SU-DHL-6 (cell line): ENCODE measurements around the gene FAM3D.

Experiments
- H2AFZ ChIP-seq: fragments of 200-600 bp; sonication (generic); 2 replicates; pipeline ENCODE4 v1.6.1; 2014; ENCODE audit warnings: low read depth, mild to moderate bottlenecking, moderate library complexity, mixed read lengths, antibody characterized with exemption, low read length; ENCODE audit not compliant: severe bottlenecking
- H3F3A ChIP-seq: fragments of 200-600 bp; shearing (Covaris generic); 2 replicates; pipeline ENCODE4 v1.6.0; 2016; ENCODE audit warnings: antibody characterized with exemption, mild to moderate bottlenecking; ENCODE audit not compliant: insufficient read depth
- H3K27ac ChIP-seq: fragments of 200-600 bp; sonication (generic); 2 replicates; pipeline ENCODE4 v1.5.1; 2016; ENCODE audit warnings: low read depth, mild to moderate bottlenecking, low read length, moderate library complexity, mixed read lengths
- H3K27me3 ChIP-seq: fragments of 200-600 bp; sonication (generic), shearing (Covaris generic); 2 replicates; pipeline ENCODE4 v1.6.0; 2014; ENCODE audit warnings: mild to moderate bottlenecking, low read length
- H3K36me3 ChIP-seq: fragments of 200-600 bp; sonication (generic); 2 replicates; pipeline ENCODE4 v1.6.1; 2014; ENCODE audit warnings: mild to moderate bottlenecking, low read length, mixed read lengths
- H3K4me2 ChIP-seq: fragments of 300-600, 200-600 bp; shearing (Covaris generic), sonication (generic); 2 replicates; pipeline ENCODE4 v1.6.0; 2014; ENCODE audit warnings: low read length, low read depth, mild to moderate bottlenecking; ENCODE audit not compliant: poor library complexity, severe bottlenecking
- H3K4me3 ChIP-seq: fragments of 200-600 bp; sonication (generic); 2 replicates; pipeline ENCODE4 v1.5.1; 2014; ENCODE audit warnings: antibody characterized with exemption, low read length, mild to moderate bottlenecking, mixed read lengths; ENCODE audit not compliant: insufficient read depth, poor library complexity, severe bottlenecking
- H3K79me2 ChIP-seq: fragments of 200-600 bp; sonication (generic); 2 replicates; pipeline ENCODE4 v1.6.1; 2014; ENCODE audit warnings: mild to moderate bottlenecking, low read length, moderate library complexity; ENCODE audit not compliant: insufficient read depth
- H3K9ac ChIP-seq: fragments of 200-600 bp; sonication (generic); 2 replicates; pipeline ENCODE4 v1.7.0; 2014; ENCODE audit warnings: mild to moderate bottlenecking, low read length
- H3K9me2 ChIP-seq: fragments of 200-600 bp; sonication (generic); replicated peaks from 2 replicates; pipeline ENCODE4 v1.6.1; 2014; ENCODE audit warnings: low read length; ENCODE audit not compliant: insufficient read depth
- H3K9me3 ChIP-seq: fragments of 200-600 bp; sonication (generic); 2 replicates; pipeline ENCODE4 v1.6.1; 2014; ENCODE audit warnings: low read length, mixed read lengths; ENCODE audit not compliant: insufficient read depth
- H4K20me1 ChIP-seq: fragments of 200-600 bp; sonication (generic); 2 replicates; pipeline ENCODE4 v1.6.1; 2014; ENCODE audit warnings: low read depth, mild to moderate bottlenecking, antibody characterized with exemption, low read length, moderate library complexity, mixed read lengths
- EZH2phosphoT487 ChIP-seq: fragments of 200-600 bp; sonication (generic), shearing (Covaris generic); conservative IDR thresholded peaks from 2 replicates; pipeline ENCODE4 v1.6.1; 2018; ENCODE audit warnings: mild to moderate bottlenecking, antibody characterized with exemption, low read length, moderate library complexity, mixed read lengths
- TF ChIP-seq, protein P1 (sequence below): fragments of 200-600 bp; sonication (generic); IDR thresholded peaks from one replicate; pipeline ENCODE4 v1.5.1; 2017; ENCODE audit warnings: antibody characterized with exemption, mild to moderate bottlenecking, low read length, moderate library complexity; ENCODE audit not compliant: insufficient read depth, poor library complexity, severe bottlenecking

The FAM3D gene

DNA sequence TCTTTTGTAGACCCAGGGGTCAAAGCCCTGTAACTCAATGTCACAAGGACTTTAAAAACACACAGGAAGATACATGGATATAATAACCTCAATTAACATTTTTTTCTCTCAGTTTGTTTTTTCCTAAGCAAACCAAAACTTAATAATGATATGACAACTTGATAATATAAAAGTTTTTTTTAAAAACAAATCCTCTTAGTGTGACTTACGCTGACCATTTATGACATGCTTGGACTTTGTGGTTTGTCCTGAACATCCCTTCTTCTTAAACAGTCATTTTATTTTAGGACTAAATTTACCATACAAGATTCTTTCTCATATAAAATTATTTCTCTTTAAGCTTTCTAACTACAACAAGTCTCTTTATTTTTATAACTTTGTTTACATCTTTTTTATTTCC is 25.4 kb upstream of the FAM3D start:
- Histone ChIP-seq H4K20me1 (no peaks in the 10 kb centered on the region), H3K4me2 (no peak overlapping the region), H3K27me3 (no peaks in the 10 kb centered on the region), H3K9me3 (peaks cover 13% of the 10 kb centered on the region; the same call in 1 of the 2 replicates), H3F3A (no peaks in the 10 kb centered on the region), H3K9ac (no peak overlapping the region), H3K36me3 (no peaks in the 10 kb centered on the region), H3K27ac (no peak overlapping the region), H3K79me2 (no peaks in the 10 kb centered on the region), H2AFZ (no peak overlapping the region), H3K4me3 (no peak overlapping the region), H3K9me2 (no peaks in the 10 kb centered on the region)
- no peak for TF ChIP-seq EZH2phosphoT487
- TF ChIP-seq, protein P1, sequence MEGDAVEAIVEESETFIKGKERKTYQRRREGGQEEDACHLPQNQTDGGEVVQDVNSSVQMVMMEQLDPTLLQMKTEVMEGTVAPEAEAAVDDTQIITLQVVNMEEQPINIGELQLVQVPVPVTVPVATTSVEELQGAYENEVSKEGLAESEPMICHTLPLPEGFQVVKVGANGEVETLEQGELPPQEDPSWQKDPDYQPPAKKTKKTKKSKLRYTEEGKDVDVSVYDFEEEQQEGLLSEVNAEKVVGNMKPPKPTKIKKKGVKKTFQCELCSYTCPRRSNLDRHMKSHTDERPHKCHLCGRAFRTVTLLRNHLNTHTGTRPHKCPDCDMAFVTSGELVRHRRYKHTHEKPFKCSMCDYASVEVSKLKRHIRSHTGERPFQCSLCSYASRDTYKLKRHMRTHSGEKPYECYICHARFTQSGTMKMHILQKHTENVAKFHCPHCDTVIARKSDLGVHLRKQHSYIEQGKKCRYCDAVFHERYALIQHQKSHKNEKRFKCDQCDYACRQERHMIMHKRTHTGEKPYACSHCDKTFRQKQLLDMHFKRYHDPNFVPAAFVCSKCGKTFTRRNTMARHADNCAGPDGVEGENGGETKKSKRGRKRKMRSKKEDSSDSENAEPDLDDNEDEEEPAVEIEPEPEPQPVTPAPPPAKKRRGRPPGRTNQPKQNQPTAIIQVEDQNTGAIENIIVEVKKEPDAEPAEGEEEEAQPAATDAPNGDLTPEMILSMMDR, result no peak

DNA sequence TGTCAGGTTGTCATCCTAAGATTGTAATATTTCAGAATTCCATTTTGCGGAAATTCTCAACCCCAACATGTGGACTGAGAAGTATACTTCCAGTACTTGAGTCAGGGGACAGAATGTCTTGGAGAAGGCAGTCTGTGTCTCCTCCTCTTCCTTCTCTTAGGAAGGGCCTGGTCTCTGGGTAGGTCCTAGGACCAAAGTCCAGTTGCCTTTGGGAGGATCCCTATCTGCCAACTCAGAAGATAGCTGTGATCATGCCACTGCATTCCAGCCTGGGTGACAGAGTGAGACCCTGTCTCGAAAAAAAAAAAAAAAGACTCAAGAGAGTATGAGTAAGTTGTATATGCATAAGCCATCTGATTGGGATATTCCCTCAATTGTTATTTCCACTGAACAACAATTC is 23.9 kb upstream of the FAM3D start:
- no peak for TF ChIP-seq EZH2phosphoT487
- TF ChIP-seq, protein P1, result no peak
- Histone ChIP-seq H3K79me2 (no peaks in the 10 kb centered on the region), H4K20me1 (no peaks in the 10 kb centered on the region), H3K27ac (no peak overlapping the region), H3K9ac (no peak overlapping the region), H3K27me3 (no peaks in the 10 kb centered on the region), H3K9me2 (no peaks in the 10 kb centered on the region), H3F3A (no peaks in the 10 kb centered on the region), H3K36me3 (no peaks in the 10 kb centered on the region), H3K4me3 (no peak overlapping the region), H3K4me2 (no peak overlapping the region), H2AFZ (no peak overlapping the region), H3K9me3 (peaks cover 13% of the 10 kb centered on the region; the same call in 1 of the 2 replicates)

DNA sequence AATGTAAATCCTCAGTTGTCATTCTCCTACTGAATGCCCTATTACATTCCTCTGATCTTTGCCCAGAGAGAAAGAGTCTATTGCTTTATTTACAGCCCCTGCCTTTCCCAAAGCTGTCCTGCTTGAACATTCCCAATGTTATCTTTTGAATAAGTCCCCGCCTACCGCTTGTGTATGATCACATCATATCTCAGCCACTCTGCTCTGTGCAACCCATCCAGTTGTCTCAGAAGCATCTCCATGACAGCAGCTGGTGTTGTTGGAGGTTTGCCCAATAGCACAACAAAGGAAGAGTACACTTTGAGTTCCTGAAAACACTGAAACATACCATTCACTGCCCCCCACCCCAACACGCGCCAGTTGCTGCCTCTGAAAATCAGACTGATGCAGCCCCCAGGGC is 22.0 kb upstream of the FAM3D start:
- H4K20me1 ChIP-seq, result no peaks in the 10 kb centered on the region

More for the DNA sequence above, 22.0 kb upstream of the FAM3D start:
- H3K36me3 ChIP-seq, result no peaks in the 10 kb centered on the region
- H3K4me2 ChIP-seq, result no peak overlapping the region
- no peak overlapping the region for H3K4me3 ChIP-seq
- TF ChIP-seq, protein P1, result no peak
- TF ChIP-seq EZH2phosphoT487, result no peak
- no peaks in the 10 kb centered on the region for H3K79me2 ChIP-seq
- H3K9ac ChIP-seq, result no peak overlapping the region
- H3K9me2 ChIP-seq, result no peaks in the 10 kb centered on the region
- no peak overlapping the region for H2AFZ ChIP-seq
- no peaks in the 10 kb centered on the region for H3K27me3 ChIP-seq
- peaks cover 13% of the 10 kb centered on the region; the same call in 1 of the 2 replicates for H3K9me3 ChIP-seq
- no peak overlapping the region for H3K27ac ChIP-seq
- no peaks in the 10 kb centered on the region for H3F3A ChIP-seq
